CD14-positive monocyte (primary cell): ENCODE data around the gene MRPS6. TPM values are rescaled to one million over a fixed set of nuclear protein-coding genes. Genes with fewer than 3 reads are reported as not detected.
A peak's percentile ranks its signal among the peaks of the same experiment; 100 is the strongest.

Source experiments
- DNase-seq, 3 donors: peaks; one replicate each; pipeline ENCODE4 v3.0.0-alpha.2; 2011 to 2022
- H2AFZ ChIP-seq: 2 replicates; pipeline ENCODE4 v1.6.0; 2012; ENCODE audit warnings: mild to moderate bottlenecking, low read depth, low read length, inconsistent platforms; ENCODE audit not compliant: insufficient read depth, poor library complexity, severe bottlenecking
- H3K27ac ChIP-seq, 2 donors: 1 replicate in 1 of 2; 2 replicates in 1 of 2; pipeline ENCODE4 v1.5.1; 2012 to 2013; ENCODE audit warnings: low read length in 2 of 2, control low read depth in 1 of 2, inconsistent platforms in 1 of 2, low read depth in 1 of 2, mild to moderate bottlenecking in 1 of 2
- H3K27me3 ChIP-seq, 2 donors: one replicate each; pipeline versions ENCODE4 v1.6.0 to v1.6.1; 2011 to 2013; ENCODE audit warnings: low read length in 2 of 2; ENCODE audit not compliant: control insufficient read depth in 2 of 2, insufficient read depth in 2 of 2
- H3K36me3 ChIP-seq, 2 donors: replicated peaks in 1 of 2; 1 replicate in 1 of 2; 2 replicates in 1 of 2; pipeline versions ENCODE4 v1.5.1 to v1.6.1; 2012 to 2013; ENCODE audit warnings: low read length in 2 of 2, control low read depth in 1 of 2, inconsistent platforms in 1 of 2, mild to moderate bottlenecking in 1 of 2; ENCODE audit not compliant: insufficient read depth in 2 of 2, control insufficient read depth in 1 of 2
- H3K4me1 ChIP-seq, 2 donors: 1 replicate in 1 of 2; 2 replicates in 1 of 2; pipeline versions ENCODE4 v1.5.1 to v1.6.1; 2012 to 2013; ENCODE audit warnings: low read length in 2 of 2, control low read depth in 1 of 2, inconsistent platforms in 1 of 2, mild to moderate bottlenecking in 1 of 2, moderate library complexity in 1 of 2; ENCODE audit not compliant: insufficient read depth in 2 of 2, control insufficient read depth in 1 of 2
- H3K4me2 ChIP-seq: replicated peaks from 2 replicates; pipeline ENCODE3; 2012; ENCODE audit warnings: low read length, moderate library complexity, mild to moderate bottlenecking; ENCODE audit not compliant: poor library complexity, severe bottlenecking; ENCODE audit errors: extremely low read depth
- H3K4me3 ChIP-seq, 3 experiments: fragments of 200-600 bp in 1 of 3; sonication (generic) in 1 of 3; replicated peaks in 1 of 3; 1 replicate in 2 of 3; 2 replicates in 1 of 3; pipeline ENCODE4 v1.5.1; 2011 to 2013; ENCODE audit warnings: low read length in 3 of 3, mild to moderate bottlenecking in 3 of 3, control low read depth in 2 of 3, low read depth in 2 of 3, inconsistent platforms in 1 of 3, moderate library complexity in 1 of 3
- H3K79me2 ChIP-seq: 2 replicates; pipeline ENCODE4 v1.6.0; 2012; ENCODE audit warnings: mild to moderate bottlenecking, control low read depth, inconsistent platforms, low read length, moderate library complexity; ENCODE audit not compliant: insufficient read depth
- H3K9ac ChIP-seq: 2 replicates; pipeline ENCODE4 v1.6.0; 2017; ENCODE audit warnings: low read length, mild to moderate bottlenecking; ENCODE audit not compliant: insufficient read depth, poor library complexity, severe bottlenecking
- H3K9me3 ChIP-seq, 2 donors: replicated peaks in 1 of 2; 1 replicate in 1 of 2; 2 replicates in 1 of 2; pipeline versions ENCODE4 v1.5.1 to v1.6.1; 2012 to 2013; ENCODE audit warnings: low read length in 2 of 2, control low read depth in 1 of 2; ENCODE audit not compliant: control insufficient read depth in 1 of 2, insufficient read depth in 1 of 2
- H4K20me1 ChIP-seq: 2 replicates; pipeline ENCODE4 v1.6.0; 2012; ENCODE audit warnings: mild to moderate bottlenecking, low read length, control low read depth, moderate library complexity; ENCODE audit not compliant: insufficient read depth
- H3K27ac Mint-ChIP-seq, 7 donors: one replicate each; pipeline ENCODE4 v1.8.0; 2020; ENCODE audit warnings: mild to moderate bottlenecking in 7 of 7, mixed read lengths in 7 of 7, moderate library complexity in 6 of 7, inconsistent platforms in 2 of 7
- H3K27me3 Mint-ChIP-seq, 3 donors: one replicate each; pipeline ENCODE4 v1.8.0; 2021 to 2022; ENCODE audit warnings: low read depth in 3 of 3, mild to moderate bottlenecking in 3 of 3, mixed read lengths in 3 of 3, moderate library complexity in 3 of 3, inconsistent platforms in 1 of 3
- H3K36me3 Mint-ChIP-seq, 2 donors: one replicate each; pipeline ENCODE4 v1.8.0; 2020; ENCODE audit warnings: mixed read lengths in 2 of 2, inconsistent platforms in 1 of 2, mild to moderate bottlenecking in 1 of 2
- H3K4me1 Mint-ChIP-seq: one replicate; pipeline ENCODE4 v1.8.0; 2020; ENCODE audit warnings: mild to moderate bottlenecking, mixed read lengths
- H3K4me3 Mint-ChIP-seq, 2 donors: one replicate each; pipeline ENCODE4 v1.8.0; 2020; ENCODE audit warnings: mild to moderate bottlenecking in 2 of 2, mixed read lengths in 2 of 2, moderate library complexity in 1 of 2
- H3K9me3 Mint-ChIP-seq, 7 donors: one replicate each; pipeline ENCODE4 v1.8.0; 2020 to 2022; ENCODE audit warnings: mixed read lengths in 7 of 7, mild to moderate bottlenecking in 6 of 7, moderate library complexity in 6 of 7, inconsistent platforms in 2 of 7
- CTCF ChIP-seq: fragments of 200-600 bp; IDR thresholded peaks from one replicate; pipeline ENCODE4 v1.8.0; 2022; ENCODE audit warnings: antibody characterized with exemption, mild to moderate bottlenecking
- WGBS: methylation state at CpG from one replicate; pipeline ENCODE4 v1.1.5; 2013; ENCODE audit warnings: missing lambda C conversion rate; ENCODE audit not compliant: insufficient coverage; 5-methylcytosine and 5-hydroxymethylcytosine counted together
- intact Hi-C, 2 donors: fragments of 100-400 bp; cut with micrococcal nuclease; formaldehyde crosslinking; loops; one replicate each; pipeline versions ENCODE4 v1.15.0 to v1.15.1; 2023
- polyA plus RNA-seq, 3 donors: library from polyadenylated mRNA; depleted of rRNA in 1 of 3; unstranded in 2 of 3; stranded (reverse) in 1 of 3; fragments of 300-500 nt in 2 of 3; fragments of >200 nt in 1 of 3; fragmentation: Illumina TruSeq in 2 of 3; gene quantifications; 1 replicate in 2 of 3; 2 replicates in 1 of 3; pipeline ENCODE4 v1.2.3, GENCODE V29; 2012 to 2021

Gene MRPS6
- polyA plus RNA-seq, 3 donors = 29.8 to 124 (median 101) TPM

GRCh38 chr21:34120867-34121266 lies 47.5 kb downstream of the MRPS6 start:
- no peak for DNase-seq
- Histone ChIP-seq H3K9ac (no peak overlapping the region), H3K4me2 (no peak overlapping the region), H3K9me3 (no peaks in the 10 kb centered on the region), H3K4me3 (no peak overlapping the region), H3K27me3 (no peaks in the 10 kb centered on the region), H3K36me3 (peaks cover 7 to 14% of the 10 kb centered on the region in 2 donors), H4K20me1 (peaks cover 28% of the 10 kb centered on the region), H3K79me2 (peaks cover 8% of the 10 kb centered on the region), H2AFZ (no peak overlapping the region), H3K27ac (no peak overlapping the region), H3K4me1 (no peaks in the 10 kb centered on the region)
- TF ChIP-seq CTCF = no peak
- H3K4me3 Mint-ChIP-seq = no peak overlapping the region
- WGBS = no CpG with 5 or more reads among the region's 2 CpGs
- no peaks in the 10 kb centered on the region for H3K27me3 Mint-ChIP-seq
- peaks cover 19 to 21% of the 10 kb centered on the region in 2 donors for H3K36me3 Mint-ChIP-seq
- H3K4me1 Mint-ChIP-seq = no peaks in the 10 kb centered on the region
- H3K27ac Mint-ChIP-seq = no peak overlapping the region
- H3K9me3 Mint-ChIP-seq = peaks cover 0 to 4% (median 0%) of the 10 kb centered on the region in 7 donors
- intact Hi-C loops = no loop called here

- intact Hi-C loops = no loop called here
- H3K4me1 Mint-ChIP-seq = no peaks in the 10 kb centered on the region
- H3K27ac Mint-ChIP-seq = peak overlapping the region in 1 of 7 donors; percentile 50
Observed at GRCh38 chr21:34122047-34122446, 48.7 kb downstream of the MRPS6 start.

More at GRCh38 chr21:34122047-34122446, 48.7 kb downstream of the MRPS6 start:
- H3K27ac ChIP-seq = no peak overlapping the region
- Mint-ChIP-seq H3K9me3 (peaks cover 0 to 3% (median 0%) of the 10 kb centered on the region in 7 donors), H3K4me3 (no peak overlapping the region), H3K27me3 (no peaks in the 10 kb centered on the region), H3K36me3 (peaks cover 24 to 27% of the 10 kb centered on the region in 2 donors)
- no peaks in the 10 kb centered on the region for H3K27me3 ChIP-seq
- H3K4me3 ChIP-seq = no peak overlapping the region
- H3K4me2 ChIP-seq = no peak overlapping the region
- H4K20me1 ChIP-seq = peaks cover 25% of the 10 kb centered on the region
- H3K36me3 ChIP-seq = peaks cover 18 to 25% of the 10 kb centered on the region in 2 donors
- WGBS = no CpG with 5 or more reads among the region's 2 CpGs
- no peak for DNase-seq
- H3K9ac ChIP-seq = no peak overlapping the region
- no peak for TF ChIP-seq CTCF
- H3K4me1 ChIP-seq = no peaks in the 10 kb centered on the region
- no peaks in the 10 kb centered on the region for H3K9me3 ChIP-seq
- peaks cover 6% of the 10 kb centered on the region for H3K79me2 ChIP-seq
- H2AFZ ChIP-seq = no peak overlapping the region
